ENCODE measurements around the gene TPGS1.

Gene TPGS1

DNA sequence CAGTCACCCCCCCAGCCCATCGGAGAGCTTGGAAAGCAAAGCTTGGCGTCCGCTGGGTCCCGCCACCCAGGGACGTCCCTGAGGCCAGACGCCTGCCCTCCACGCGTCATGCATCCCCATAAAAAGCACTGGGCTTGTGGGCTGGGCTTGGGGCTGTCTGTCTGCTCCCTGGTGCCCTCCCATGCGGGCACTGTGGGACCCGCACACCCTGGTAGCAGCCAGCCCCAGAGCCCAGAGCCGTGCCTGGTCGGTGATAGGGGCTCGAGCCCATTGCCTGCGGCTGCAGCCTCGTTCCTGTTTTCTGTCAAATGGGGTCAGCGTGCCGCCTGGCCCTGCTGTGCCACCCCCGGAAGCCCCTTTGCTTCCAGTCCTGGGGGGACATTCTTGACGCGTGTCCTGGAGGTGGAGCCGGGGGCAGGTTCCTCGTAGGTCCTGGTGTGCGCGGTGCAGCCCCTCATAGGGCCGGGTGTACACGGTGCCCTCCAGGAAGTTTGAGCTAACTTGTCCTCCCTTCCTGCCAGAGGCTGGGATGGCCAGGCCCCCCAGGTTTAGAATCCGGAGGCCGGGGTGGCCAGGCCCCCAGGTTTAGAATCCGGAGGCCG lies 32.2 kb downstream of the TPGS1 start:
- no peak for DNase-seq (ENCODE audit: low spot score)

DNA sequence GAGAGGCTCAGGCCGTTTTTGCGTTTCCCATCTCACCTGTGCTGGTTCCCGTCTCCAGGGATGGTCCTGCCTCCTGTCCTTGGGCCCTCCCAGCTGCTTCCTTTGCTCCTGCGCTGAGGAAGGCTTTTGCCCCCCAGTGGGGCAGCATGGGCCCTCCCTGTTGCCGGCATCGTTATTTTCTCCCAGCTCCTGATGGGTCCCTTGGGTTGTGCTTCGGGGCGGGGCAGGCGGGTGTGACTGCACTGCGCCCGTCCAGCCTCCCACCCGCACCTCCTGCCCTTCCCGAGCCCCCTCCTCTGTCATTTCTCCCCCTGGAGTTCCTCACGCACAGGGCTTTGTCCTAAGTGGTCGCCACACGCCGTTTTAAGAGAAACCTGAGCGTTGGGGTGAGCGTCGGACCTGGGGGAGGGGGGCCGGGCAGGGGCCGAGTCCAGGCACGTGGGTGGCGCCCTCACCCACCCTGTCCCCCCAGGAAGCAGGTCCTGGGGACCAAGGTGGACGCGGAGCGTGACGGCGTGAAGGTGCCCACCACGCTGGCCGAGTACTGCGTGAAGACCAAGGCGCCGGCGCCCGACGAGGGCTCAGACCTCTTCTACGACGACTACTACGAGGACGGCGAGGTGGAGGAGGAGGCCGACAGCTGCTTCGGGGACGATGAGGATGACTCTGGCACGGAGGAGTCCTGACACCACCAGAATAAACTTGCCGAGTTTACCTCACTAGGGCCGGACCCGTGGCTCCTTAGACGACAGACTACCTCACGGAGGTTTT lies 33.8 kb downstream of the TPGS1 start:
- no peak for DNase-seq (ENCODE audit: low spot score)

DNA sequence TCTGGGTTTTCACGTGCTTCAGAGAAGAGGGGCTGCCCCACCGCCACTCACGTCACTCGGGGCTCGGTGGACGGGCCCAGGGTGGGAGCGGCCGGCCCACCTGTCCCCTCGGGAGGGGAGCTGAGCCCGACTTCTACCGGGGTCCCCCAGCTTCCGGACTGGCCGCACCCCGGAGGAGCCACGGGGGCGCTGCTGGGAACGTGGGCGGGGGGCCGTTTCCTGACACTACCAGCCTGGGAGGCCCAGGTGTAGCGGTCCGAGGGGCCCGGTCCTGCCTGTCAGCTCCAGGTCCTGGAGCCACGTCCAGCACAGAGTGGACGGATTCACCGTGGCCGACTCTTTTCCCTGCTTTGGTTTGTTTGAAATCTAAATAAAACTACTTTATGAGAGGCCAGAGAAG lies 34.4 kb downstream of the TPGS1 start:
- DNase-seq (ENCODE audit: low spot score) = no peak

DNA sequence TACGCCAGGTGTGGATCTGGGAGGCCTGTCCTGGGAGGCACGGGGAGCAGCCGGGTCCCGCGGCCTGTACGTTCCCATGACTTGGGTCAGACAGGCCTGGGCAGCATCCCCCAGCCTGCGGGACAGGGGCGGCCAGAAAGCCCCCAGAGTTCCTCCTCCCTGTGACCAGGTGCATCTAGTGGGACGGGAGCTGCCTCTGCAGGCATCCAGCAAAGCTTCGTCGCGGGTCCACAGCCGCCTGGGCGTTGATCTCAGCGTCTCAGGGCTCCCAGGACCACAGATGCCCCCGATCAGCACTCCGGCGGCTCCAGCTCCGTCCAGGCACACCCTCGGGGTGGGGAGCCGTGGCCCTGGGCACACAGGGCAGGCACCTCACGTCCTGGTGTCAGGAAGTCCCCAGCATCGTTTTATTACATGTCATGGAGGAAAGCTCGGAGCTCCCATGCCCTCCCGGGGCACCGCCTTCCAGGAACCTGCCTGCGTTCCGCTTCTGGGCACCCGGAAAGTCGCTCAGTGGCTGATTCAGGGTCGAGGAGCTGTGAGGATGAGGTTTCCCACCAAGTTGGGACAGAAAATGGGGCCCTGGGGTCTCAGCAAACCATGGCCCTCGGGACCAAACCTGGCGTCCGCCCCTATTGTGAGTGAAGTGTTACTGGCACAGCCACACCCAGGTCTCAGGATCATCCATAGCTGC lies 35.0 kb downstream of the TPGS1 start:
- no peak for DNase-seq (ENCODE audit: low spot score)

DNA sequence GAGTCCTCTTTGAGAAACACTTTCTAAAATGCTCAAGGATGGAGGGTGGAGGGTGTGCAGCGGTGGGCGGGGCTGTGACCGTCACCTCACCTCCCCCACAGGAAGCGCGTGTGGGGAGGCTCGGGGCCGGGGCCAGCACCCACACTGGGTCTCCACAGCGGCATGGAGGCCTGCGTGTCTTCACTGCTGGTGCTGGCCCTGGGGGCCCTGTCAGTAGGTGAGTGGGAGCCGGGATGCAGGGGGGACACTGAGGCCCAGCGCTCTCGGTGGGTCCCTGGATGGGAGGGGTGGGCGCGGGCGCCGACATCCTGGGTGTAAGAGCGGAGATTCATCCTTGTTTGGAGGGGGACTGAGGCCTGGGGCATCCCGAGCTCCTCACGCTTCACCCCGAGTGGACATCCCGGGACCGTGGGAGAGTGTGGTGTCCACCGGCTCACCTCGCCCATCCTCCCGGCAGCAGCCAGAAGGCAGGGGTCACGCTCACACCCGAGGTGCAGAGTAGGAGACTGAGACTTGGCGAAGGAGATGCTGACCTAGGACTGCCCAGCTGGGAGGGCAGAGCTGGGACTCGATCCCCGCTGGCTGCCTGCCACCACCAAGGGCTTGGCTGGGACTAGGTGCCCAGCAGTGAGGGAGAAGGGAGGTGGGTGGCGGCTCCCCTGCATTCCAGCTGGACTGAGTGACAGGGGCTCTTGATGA lies 36.8 kb downstream of the TPGS1 start, which contains the start of gene GZMM:
Gene GZMM (plus strand): TSS at position 144 of the 699 bp plus-strand sequence. CDS start 19 bp downstream, at position 163.
- no peak for DNase-seq (ENCODE audit: low spot score)

DNA sequence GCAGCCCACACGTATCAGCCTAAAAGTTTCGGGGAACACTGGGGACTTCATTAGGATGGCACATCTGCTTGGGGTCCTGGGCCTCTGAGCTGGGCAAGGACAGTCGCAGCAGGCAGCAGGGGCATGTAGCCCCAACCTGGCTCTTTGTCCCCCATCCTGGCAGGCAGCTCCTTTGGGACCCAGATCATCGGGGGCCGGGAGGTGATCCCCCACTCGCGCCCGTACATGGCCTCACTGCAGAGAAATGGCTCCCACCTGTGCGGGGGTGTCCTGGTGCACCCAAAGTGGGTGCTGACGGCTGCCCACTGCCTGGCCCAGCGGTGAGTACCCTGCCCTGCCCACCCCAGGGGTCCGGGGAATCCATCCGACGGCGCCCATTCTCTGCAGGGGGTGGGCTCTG lies 39.8 kb downstream of the TPGS1 start:
- no peak for DNase-seq (ENCODE audit: low spot score)

DNA sequence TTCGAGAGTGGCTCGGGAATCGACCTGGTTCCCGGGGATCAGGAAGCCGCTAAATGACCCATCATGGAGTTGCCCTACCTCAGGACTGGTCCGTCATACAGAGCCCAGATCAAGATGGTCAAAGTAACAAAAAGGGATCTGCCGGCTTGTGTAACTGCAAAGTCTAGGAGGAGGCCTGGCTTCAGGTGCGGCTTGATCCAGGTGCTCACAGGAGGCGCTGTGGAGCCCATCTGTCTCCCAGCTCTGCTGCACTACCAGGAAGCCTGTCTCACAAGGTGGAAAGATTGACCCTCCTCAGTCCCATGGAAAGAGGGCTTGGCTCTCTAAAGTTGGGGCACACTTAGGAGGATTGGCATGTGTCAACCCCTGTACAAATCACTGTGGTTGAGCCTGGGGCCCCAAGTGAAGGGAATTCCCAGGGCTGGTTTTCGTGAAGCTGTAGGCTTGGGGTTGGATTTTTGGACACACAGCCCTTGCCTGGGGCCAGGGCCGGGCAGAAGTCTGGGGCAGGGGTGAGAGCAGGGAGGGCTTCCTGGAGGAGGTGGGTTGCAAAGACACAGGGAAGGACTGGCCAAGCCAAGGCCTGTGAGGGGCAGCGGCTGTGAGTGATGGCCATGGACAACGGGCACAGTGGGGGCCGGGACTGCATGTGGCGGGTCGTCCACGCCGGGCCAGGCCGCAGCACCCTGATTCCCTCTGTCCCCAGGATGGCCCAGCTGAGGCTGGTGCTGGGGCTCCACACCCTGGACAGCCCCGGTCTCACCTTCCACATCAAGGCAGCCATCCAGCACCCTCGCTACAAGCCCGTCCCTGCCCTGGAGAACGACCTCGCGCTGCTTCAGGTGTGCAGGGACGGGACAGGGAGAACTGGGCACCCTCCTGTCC lies 40.8 kb downstream of the TPGS1 start:
- no peak for DNase-seq (ENCODE audit: low spot score)

DNA sequence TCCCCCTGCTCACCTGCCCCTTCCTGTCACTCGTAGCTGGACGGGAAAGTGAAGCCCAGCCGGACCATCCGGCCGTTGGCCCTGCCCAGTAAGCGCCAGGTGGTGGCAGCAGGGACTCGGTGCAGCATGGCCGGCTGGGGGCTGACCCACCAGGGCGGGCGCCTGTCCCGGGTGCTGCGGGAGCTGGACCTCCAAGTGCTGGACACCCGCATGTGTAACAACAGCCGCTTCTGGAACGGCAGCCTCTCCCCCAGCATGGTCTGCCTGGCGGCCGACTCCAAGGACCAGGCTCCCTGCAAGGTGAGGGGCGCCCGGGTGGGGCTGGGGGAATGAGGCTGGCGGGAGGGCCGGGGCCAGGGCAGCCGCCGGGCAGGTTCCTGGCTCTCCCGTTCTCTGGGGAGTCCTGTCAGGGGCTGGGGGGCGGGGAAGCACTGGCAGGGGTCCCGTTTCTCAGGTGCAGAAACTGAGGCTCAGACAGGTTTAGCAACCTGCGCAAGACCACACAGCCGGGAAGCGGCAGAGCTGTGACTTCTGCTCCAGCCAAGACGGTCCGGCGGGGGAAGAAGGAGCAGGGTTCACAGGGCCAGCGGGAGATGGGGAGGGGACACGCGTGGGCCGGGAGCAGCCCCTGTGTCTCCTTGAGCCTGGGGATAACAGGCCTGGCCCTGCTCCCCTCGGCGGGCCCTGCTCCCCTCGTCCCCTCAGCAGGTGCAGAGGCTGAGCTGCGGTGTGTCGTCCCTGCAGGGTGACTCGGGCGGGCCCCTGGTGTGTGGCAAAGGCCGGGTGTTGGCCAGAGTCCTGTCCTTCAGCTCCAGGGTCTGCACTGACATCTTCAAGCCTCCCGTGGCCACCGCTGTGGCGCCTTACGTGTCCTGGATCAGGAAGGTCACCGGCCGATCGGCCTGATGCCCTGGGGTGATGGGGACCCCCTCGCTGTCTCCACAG lies 41.9 kb downstream of the TPGS1 start:
- DNase-seq (ENCODE audit: low spot score) = no peak

DNA sequence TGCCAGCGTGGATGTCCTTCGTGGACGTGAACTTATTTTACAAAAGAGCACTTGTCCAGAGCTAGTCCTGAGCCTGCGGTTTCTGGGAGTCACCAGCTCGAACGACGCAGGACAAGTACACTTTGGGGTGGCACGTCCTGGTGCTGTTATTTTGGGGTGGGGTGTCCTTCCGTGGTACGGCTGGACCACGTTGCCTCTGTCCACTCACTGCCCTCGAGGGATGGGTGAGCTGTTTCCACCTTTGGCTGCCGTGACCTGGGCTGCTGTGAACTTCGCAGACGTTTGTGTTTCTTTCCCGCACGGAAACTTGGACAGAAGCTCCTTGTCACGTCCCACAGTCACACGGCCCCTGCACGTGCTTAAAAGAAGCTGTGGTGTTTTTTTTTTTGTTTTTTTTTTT lies 47.5 kb downstream of the TPGS1 start:
- DNase-seq (ENCODE audit: low spot score) = no peak

DNA sequence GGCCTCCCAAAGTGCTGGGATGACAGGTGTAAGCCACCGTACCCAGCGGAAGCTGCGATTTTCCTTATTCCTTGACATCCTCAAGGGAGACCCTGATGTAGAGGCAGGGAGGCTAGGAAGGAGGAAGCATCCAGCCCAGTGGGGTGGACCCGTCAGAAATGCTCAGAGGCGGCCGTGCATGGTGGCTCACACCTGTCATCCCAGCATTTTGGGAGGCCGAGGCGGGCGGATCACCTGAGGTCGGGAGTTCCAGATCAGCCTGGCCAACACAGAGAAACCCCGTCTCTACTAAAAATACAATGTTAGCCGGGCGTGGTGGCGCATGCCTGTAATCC lies 48.1 kb downstream of the TPGS1 start:
- no peak for DNase-seq (ENCODE audit: low spot score)

DNA sequence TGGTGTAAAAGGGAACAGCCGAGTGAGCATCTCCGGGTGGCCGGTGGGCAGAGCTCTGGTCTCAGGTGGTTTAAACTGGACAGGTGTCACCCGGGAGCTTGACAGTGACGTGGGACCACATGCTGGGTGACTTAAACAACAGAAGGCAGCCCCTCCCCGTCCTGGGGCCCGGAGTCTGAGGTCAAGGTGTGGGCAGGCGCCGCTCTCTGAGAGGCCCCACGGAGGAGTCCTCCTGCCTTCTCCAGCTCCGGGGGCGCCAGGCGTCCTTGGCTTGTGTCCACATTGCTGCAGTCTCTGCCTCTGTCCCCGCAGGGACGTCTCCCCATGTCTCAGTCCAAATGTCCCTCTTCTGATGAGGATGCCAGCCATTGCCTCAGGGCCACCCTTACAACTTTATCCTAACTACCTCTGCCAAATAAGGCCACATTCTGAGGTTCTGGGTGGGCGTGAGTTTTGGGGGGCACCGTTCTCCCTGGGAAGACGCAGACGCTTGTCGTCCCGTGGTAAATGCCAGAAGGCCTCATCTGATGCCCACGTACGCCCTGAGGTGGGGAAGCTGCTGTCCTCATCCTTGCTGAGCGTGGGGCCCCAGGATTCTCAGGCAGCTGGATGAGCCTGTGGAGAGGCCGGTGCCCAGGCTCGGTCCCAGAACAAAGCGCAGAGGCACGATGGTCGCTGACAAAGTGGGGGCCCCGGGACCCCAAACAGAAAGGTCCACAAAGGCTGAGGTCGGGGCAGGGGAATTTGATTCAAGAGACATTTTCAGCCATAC lies 49.5 kb downstream of the TPGS1 start:
- DNase-seq (ENCODE audit: low spot score) = no peak

DNA sequence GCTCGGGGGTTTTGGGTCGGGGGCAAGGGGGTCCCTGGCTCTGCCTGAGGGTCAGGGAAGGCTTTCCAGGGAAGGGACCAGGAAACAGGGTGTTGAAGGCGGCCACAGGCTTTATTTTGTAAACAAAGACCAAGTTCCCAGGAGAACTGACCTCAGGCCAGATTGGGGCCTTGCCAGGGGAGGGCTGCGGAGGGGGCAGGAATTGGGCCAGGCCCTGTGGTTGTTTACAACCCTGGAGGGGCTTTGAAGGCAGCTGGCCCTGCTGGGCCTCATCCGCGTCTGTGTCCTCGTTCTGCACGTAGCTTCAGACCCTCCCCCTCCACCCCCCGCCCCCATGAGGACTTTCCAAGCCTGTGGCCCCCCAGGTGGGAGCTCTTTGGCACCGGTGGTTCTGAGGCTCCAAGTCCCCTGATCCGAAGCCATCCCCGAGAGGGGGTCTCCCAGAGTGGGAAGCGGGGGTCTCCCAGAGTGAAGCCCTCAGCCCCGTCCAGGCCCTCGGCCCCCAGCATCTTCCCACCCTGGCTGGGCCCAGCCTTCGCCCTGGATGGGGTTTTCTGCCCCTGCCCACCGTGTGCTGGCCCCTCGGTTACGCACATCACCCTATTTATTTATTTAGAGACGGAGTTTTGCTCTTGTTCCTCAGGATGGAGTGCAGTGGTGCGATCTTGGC lies 51.6 kb downstream of the TPGS1 start:
- DNase-seq (ENCODE audit: low spot score) = no peak

DNA sequence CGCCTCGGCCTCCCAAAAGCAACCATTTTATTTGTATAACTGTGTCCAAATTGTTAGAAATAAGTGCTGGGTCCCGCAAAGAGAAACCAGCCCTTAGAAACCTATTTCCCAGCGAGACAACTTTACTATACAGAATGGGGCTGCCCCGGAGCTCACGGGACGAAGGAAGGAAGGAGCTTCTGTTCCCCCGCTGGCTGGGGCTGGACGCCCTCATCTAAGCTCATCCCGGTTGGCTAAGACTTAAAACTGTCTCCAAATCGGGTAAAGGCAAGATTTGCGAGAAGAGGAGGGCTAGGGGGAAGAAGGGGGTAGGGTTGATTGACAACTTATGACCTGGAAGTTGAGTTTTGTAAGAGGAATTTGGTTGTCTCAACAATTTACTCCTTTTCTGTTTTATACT lies 52.8 kb downstream of the TPGS1 start:
- DNase-seq (ENCODE audit: low spot score) = no peak

DNA sequence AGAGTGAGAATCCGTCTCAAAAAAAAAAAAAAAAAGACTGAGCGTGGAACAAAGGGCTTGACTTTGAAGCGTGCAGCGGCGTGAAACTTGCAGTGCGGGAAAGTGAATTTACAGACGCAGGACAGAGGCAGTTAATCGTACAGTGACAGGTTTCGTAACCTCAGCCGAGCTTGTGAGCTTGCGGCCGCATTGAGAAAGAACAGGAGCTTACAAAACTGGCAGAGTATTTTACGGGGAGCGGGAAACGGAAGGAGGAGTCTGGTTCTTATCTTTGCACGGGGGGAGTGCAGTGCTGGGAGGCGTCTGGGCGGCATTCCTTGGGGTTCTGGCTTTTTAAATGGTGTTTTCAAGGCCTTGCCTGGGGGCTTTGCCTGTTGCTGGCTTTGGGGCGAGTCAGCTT lies 59.1 kb downstream of the TPGS1 start:
- no peak for DNase-seq (ENCODE audit: low spot score)

DNA sequence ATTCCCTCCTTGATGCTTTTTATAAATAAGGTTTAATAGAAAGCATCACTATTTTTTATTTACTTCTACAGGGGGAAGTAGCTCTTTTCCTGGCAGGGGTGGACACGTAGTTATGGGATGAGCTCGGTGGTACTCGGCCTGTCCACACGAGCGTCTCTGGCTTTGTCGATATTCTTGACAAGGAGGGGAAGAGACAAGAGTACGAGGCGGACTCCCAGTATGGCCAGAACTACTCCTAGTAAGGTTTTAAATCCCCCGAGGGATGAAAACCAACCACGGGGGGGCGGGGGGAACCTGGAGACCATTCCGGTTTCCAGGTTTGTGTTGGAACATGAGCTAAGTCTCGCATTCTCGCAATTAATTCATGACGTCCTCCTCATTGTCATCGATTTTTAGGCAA lies 59.5 kb downstream of the TPGS1 start:
- no peak for DNase-seq (ENCODE audit: low spot score)

DNA sequence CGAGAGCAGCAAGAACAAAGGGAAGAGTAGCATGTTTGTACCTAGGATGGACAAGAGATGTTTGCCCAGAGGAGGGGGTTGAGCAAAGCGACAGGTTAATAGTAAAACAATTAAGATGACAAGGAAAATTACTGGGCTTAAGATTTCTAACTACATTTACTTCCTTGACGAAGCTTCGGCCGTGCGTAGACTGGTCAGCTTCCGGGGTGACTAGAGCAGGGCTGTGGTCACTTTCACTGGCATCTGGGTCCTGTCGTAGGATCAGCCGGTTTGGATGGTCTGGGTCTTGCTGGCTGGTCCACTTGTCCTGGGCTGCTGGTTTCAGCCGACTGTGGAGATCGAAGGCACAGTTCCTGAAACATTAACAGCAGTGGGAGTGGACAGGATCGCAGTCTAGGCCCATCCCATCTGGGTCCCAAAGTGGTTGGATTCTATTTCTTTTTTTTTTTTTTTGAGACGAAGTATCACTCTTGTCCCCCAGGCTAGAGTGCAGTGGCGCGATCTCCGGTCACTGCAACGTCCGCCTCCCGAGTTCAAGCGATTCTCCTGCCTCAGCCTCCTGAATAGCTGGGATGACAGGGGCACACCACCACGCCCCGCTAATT lies 60.1 kb downstream of the TPGS1 start:
- DNase-seq (ENCODE audit: low spot score) = no peak

Data from kidney tubule cell (primary cell).